Cardiac muscle cell (in vitro differentiated cells and primary cell): ENCODE data around the gene MYLK. TPM values are rescaled to one million over a fixed set of nuclear protein-coding genes. Genes with fewer than 3 reads are reported as not detected.
"Not testable (repeated sequence)": the region's sequence is repeated elsewhere in the genome, so short reads cannot be mapped to it uniquely, and the experiment has no call there.

ENCODE experiments used
- DNase-seq, 2 donors: peaks; one replicate each; pipeline versions ENCODE4 v3.0.0 to v3.0.0-alpha.2; 2010 to 2017; ENCODE audit warnings: low read depth in 1 of 2, low spot score in 1 of 2
- H3K27ac ChIP-seq: fragments of 200-600 bp; sonication (generic); 2 replicates; pipeline ENCODE4 v1.5.1; 2016
- H3K27me3 ChIP-seq: fragments of 200-600 bp; sonication (generic); 2 replicates; pipeline ENCODE4 v1.6.0; 2016; ENCODE audit warnings: control low read depth
- H3K36me3 ChIP-seq: fragments of 200-600 bp; sonication (generic); 2 replicates; pipeline ENCODE4 v1.5.1; 2016; ENCODE audit warnings: control low read depth
- H3K4me1 ChIP-seq: fragments of 200-600 bp; sonication (generic); 2 replicates; pipeline ENCODE4 v1.8.1; 2017; ENCODE audit warnings: low read depth, mild to moderate bottlenecking, mixed run types
- H3K4me3 ChIP-seq: fragments of 200-600 bp; sonication (generic); 2 replicates; pipeline ENCODE4 v1.5.1; 2016; ENCODE audit warnings: mild to moderate bottlenecking
- H3K9me3 ChIP-seq: fragments of 200-600 bp; sonication (generic); 2 replicates; pipeline ENCODE4 v1.5.1; 2017; ENCODE audit warnings: low read depth, mild to moderate bottlenecking, control low read depth
- polyA plus RNA-seq: library from polyadenylated mRNA; unstranded; fragments of >200 nt; fragmentation: Nextera tagmentation; extraction: Ambion mirVana; gene quantifications from 2 replicates; pipeline ENCODE4 v1.2.1, GENCODE V29; 2016
- total RNA-seq: library from RNA; depleted of rRNA; stranded (reverse); fragments of >200 nt; gene quantifications from 2 replicates; pipeline ENCODE4 v1.2.3, GENCODE V29; 2016
- TF ChIP-seq, protein P1 (sequence below): IDR thresholded peaks from 2 replicates; pipeline ENCODE4 v1.5.1; 2012; ENCODE audit warnings: low read depth, mild to moderate bottlenecking, low read length

Gene MYLK
- total and polyA plus RNA-seq, 2 experiments from 2014 or later: 2.0 to 5.8 TPM

DNA sequence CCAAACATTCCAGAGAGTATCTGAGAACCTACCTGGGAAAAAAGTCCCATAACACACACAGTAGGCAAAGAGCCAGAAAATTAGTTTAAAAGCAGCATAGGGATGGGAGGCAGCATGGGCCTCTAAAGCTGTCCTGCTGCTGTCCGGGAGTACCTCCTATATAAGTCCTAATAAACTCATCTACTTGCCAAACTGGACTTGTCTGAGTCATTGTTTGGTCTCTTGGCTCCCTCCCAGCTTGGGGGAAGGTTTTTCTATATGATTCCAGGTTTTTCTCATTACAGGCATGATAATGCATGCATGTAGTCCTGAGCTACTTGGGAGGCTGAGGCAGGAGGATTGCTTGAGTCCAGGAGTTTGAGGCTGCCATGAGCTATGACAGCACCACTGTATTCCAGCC is 281.8 kb downstream of the MYLK start:
- H3K36me3 ChIP-seq: no peaks in the 10 kb centered on the region
- no peaks in the 10 kb centered on the region for H3K9me3 ChIP-seq
- no peak overlapping the region for H3K4me3 ChIP-seq
- no peak overlapping the region for H3K27ac ChIP-seq
- no peaks in the 10 kb centered on the region for H3K4me1 ChIP-seq
- DNase-seq: peak in 1 of 2 donors; percentile 88
- no peaks in the 10 kb centered on the region for H3K27me3 ChIP-seq
- TF ChIP-seq, protein P1, sequence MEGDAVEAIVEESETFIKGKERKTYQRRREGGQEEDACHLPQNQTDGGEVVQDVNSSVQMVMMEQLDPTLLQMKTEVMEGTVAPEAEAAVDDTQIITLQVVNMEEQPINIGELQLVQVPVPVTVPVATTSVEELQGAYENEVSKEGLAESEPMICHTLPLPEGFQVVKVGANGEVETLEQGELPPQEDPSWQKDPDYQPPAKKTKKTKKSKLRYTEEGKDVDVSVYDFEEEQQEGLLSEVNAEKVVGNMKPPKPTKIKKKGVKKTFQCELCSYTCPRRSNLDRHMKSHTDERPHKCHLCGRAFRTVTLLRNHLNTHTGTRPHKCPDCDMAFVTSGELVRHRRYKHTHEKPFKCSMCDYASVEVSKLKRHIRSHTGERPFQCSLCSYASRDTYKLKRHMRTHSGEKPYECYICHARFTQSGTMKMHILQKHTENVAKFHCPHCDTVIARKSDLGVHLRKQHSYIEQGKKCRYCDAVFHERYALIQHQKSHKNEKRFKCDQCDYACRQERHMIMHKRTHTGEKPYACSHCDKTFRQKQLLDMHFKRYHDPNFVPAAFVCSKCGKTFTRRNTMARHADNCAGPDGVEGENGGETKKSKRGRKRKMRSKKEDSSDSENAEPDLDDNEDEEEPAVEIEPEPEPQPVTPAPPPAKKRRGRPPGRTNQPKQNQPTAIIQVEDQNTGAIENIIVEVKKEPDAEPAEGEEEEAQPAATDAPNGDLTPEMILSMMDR: no peak

DNA sequence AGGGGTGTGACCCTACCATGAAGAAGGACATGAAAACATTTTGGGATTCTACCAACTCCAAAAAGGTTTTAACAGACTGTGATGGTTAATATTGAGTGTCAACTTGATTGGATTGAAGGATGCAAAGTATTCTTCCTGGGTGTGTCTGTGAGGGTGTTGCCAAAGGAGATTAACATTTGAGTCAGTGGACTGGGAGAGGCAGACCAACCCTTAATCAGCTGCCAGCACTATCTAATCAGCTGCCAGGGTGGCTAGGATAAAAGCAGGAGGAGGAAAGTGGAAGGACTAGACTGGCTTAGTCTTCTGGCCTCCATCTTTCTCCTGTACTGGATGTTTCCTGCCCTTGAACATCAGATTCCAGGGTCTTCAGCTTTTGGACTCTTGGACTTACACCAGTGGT is 283.3 kb downstream of the MYLK start:
- H3K4me1 ChIP-seq, DNase-seq, H3K27me3 ChIP-seq: not testable (repeated sequence)

DNA sequence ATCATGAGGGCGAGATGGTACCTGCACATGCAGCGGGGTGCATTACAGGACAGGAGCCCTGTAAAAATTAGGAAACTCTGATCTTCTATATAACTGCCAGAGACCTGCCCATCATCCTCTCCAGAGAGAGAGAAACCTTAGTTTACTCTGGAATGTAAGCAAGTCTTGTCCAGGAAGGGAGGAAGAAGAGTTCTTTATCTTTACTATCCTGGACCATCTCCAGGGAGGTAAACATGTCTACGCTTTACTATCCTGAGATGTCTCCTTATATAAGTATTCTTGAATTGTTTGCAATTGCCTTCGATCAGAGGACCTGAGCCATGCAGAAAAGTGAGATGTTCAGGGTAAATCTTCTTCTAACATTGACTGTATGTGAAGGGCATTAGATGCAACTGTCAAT is 286.6 kb downstream of the MYLK start:
- no peak for DNase-seq
- H3K9me3 ChIP-seq: no peaks in the 10 kb centered on the region
- H3K4me3 ChIP-seq: no peak overlapping the region
- H3K36me3 ChIP-seq: no peaks in the 10 kb centered on the region
- H3K27ac ChIP-seq: no peak overlapping the region
- H3K4me1 ChIP-seq: no peaks in the 10 kb centered on the region
- H3K27me3 ChIP-seq: no peaks in the 10 kb centered on the region
- TF ChIP-seq, protein P1: no peak

More for the DNA sequence above, 283.3 kb downstream of the MYLK start:
- not testable (repeated sequence) for H3K4me3 ChIP-seq, H3K27ac ChIP-seq, H3K9me3 ChIP-seq, H3K36me3 ChIP-seq

DNA sequence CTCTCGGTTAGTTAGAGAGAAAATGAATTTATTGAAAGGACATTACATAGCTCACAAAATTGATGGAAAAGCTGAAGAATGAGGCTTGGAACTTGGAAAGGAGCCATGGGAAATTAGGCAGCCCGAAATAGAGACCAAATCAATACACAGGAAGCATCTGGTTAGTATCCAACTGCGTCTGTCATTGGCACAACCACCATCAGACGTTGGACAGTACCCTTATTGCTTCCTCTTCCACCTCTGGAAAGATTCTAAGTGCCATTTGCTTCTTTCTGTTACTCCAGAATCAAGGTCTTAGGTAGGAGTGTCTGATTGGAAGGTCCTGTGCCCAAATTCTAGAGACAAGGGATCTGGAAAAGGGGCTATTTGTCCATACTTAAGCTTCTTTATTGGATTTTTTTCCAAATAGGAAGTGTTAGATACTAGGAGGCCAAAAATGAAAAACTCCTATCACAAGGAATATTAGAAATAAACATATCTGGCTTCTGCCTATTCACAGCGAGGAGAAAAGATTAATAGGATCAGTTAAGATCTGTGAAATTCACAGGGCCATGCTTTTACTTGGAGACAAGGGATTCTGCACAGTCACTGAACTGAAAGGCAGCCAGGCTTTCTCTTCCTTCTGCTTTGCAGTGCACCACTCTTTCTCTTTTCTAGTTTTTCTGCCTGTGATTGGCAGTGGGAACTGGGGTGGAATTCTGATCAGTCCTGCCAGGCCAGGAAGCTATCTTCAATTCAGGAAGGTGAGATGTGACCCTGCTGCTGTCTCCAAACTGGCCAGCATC is 288.5 kb downstream of the MYLK start:
- H3K36me3 ChIP-seq: no peaks in the 10 kb centered on the region
- H3K4me3 ChIP-seq: no peak overlapping the region
- no peak for DNase-seq

DNA sequence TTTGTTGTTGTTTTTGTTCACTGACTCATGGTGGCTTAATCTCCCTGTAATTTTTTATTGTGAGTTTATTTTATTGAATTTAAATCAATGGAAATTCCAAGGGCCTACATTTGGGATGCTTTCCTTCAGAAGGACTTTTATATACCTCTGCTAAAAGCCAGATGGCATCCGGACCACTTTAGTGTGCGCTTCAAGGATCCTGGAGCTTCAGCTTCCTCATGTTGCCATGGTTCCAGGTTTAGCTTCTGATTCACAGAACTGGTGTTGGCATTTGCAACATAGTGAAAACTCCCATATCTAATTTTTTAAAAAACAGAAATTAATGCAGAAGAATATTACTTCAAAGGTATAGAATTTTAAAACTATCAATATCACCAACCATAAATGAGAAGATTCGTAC is 290.8 kb downstream of the MYLK start:
- Histone ChIP-seq H3K36me3 (no peaks in the 10 kb centered on the region), H3K4me1 (no peaks in the 10 kb centered on the region), H3K27ac (no peak overlapping the region), H3K27me3 (no peaks in the 10 kb centered on the region), H3K9me3 (no peaks in the 10 kb centered on the region), H3K4me3 (no peak overlapping the region)
- DNase-seq: no peak
- TF ChIP-seq, protein P1: no peak

More for the DNA sequence above, 288.5 kb downstream of the MYLK start:
- H3K4me1 ChIP-seq: no peaks in the 10 kb centered on the region
- H3K27me3 ChIP-seq: no peaks in the 10 kb centered on the region
- H3K9me3 ChIP-seq: no peaks in the 10 kb centered on the region
- H3K27ac ChIP-seq: no peak overlapping the region
- TF ChIP-seq, protein P1: no peak

DNA sequence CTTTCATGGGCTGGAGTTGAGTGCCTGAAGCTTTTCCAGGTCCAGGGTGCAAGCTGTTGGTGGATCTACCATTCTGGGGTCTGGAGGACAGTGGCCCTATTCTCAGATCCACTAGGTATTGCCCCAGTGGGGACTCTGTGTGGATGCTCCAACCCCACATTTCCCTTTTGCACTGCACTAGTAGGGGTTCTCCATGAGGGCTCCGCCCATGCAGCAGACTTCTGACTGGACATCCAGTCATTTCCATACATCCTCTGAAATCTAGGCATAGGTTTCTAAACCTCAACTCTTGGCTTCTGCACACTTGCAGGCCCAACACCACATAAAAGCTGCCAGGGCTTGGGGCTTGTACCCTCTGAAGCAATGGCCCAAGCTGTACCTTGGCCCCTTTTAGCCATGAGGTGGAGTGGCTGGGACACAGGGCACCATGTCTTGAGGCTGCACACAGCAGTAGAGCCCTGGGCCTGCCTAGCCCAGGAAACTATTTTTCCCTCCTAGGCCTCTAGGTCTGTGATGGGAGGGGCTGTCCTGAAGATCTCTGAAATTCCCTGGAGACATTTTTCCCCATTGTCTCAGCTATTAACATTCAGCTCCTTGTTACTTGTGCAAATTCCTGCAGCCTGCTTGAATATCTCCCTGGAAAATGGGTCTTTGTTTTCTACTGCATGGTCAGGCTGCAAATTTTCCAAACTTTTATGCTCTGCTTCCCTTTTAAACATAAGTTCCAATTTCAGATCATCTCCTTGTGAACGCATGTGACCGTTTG is 293.3 kb downstream of the MYLK start:
- TF ChIP-seq, protein P1: no peak
- H3K36me3 ChIP-seq: no peaks in the 10 kb centered on the region
- no peak overlapping the region for H3K4me3 ChIP-seq
- H3K27ac ChIP-seq: no peak overlapping the region
- no peak for DNase-seq
- no peaks in the 10 kb centered on the region for H3K27me3 ChIP-seq
- H3K9me3 ChIP-seq: no peaks in the 10 kb centered on the region
- H3K4me1 ChIP-seq: peaks cover 5% of the 10 kb centered on the region
